GM19043 (cell line): ENCODE measurements around the gene KIAA2012.

Experiments
- ATAC-seq: cut with Tn5 transposase; IDR thresholded peaks from one replicate; pipeline ENCODE4 v1.9.1; 2021; ENCODE audit warnings: low read depth; ENCODE audit not compliant: unreplicated experiment

The KIAA2012 gene

DNA sequence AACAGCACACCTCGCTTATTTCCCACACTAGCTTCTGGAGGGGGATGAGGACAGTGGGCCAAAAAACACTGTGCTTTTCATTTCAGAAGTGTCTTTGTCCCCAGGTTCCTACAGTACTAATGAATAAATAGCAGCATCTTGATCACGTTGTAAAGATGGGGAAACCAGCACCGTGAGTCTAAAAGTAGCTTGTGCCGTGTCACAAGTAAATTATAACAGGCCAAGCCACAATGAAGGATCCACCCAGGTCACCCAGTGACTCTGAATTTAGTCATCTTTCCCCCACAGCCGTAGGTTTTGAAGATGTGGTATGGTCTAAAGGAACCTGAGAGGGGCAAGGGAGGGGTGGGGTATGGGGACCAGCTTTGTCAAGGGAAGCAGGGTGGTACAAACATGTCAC is 30.6 kb upstream of the KIAA2012 start:
- ATAC-seq, result no peak

DNA sequence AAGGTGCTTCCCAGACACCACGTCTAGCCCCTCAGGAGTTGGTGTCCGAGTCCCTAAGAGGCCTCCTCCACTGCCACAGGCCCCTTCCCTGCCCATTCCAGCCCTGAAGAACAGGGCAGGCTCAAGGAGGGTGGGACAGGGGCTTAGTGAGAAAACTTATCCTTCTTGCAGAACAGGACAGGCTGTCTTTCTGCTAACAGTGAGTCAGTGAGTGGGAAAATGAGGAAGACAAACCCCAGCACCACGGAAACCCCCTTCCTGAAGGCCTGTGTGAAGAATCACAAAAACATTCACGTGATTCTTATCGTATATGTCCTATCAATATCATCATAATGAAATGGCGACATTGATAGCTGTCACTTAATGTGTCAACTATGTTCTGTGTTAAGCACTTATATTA is 29.6 kb upstream of the KIAA2012 start:
- no peak for ATAC-seq

DNA sequence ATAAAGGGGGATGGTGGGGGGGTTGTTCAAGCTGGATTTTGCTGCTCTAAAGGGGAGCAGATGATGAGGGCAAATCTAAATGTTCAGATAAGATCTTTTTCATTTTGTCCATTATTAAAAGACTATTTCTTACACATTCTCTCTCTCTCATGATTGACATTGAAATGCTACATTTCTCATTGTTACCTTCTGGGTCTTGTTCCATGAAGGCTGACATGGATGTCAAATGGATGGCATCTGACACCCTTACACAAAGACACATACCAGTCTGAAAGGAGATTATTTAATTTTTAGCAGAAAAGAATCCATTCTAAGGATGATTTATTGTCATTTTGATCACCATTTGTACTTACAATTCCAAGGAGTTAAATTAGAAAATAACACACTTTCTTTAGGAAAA is 28.3 kb upstream of the KIAA2012 start:
- no peak for ATAC-seq

DNA sequence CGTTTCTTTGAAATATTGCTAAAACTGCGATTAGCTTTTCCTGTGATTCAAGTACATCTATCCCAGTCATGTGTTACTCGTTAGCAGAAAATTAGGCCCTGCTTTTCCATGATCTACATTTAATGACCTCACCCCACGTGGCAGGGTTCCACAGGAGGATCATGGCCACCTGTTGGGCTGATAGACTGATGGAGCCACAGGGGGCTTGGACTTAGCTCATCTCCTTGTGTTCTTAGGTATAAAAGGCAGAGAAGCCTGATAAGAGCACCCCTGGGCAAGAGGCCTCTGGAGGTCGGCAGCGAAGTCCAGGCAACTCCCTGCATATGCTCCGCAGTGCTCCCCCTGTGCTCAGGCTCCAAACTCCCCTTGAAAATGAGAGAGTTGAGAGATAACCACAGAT is 26.5 kb upstream of the KIAA2012 start:
- ATAC-seq, result no peak

DNA sequence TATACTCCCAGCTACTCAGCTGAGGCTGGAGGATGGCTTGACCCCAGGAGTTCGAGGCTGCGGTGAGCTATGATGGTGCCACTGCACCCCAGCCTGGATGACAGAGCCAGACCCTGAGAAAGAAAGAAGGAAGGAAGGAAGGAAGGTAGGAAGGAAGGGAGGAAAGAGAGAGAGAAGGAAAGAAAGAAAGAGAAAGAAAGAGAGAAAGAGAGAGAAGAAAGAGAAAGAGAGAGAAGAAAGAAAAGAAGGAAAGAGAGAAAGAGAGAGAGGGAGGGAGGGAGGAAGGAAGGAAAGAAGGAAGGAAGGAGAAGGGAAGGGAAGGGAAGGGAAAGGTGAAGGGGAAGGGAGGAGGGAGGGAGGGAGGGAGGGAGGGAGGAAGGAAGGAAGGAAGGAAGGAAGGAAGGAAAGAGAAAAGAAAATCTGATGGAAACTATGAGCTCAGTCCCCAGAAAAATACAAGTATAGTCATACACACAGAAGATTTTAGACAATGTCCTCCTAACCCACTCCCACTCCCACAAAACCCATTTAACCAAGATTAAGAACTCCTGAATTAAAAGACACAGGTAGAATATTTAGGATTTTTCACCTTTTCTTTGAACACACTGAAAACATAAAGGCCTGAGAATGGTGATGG is 23.8 kb upstream of the KIAA2012 start:
- no peak for ATAC-seq

DNA sequence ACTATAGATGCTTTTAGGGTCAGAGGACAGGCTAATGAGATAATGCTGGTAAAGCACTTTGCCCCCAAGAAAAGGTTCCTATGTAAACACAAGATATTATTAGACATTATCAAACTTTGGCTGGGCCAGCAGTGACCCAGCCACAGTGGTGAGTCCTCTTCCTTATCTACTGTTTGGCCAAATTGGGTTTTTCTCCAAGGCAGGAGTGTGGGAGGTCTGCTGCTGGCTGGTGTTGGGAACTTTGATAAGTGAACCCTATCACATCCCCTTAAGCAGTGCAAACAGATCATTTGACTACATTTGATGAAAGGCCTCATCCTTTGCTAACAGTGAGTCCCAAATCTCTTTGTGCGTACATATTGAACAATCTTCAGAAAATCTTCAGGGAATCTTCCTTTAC is 23.2 kb upstream of the KIAA2012 start:
- no peak for ATAC-seq

DNA sequence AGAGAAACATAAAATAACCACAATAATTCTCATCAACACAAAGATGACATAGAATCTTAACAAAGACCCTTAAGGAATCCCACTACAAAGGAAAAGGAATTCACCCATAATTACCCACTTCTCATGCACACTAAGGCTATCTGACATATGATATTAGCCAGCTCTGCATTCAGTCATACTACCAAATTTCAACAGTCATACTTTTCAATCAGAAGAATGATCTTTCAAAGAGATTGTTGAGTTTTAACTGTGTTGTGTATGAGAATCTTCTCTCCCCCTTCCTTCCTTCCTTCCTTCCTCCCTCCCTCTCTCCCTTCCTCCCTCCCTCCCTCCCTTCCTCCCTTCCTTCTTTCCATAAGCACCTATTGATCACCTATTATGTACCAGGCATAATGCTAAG is 22.4 kb upstream of the KIAA2012 start:
- no peak for ATAC-seq

DNA sequence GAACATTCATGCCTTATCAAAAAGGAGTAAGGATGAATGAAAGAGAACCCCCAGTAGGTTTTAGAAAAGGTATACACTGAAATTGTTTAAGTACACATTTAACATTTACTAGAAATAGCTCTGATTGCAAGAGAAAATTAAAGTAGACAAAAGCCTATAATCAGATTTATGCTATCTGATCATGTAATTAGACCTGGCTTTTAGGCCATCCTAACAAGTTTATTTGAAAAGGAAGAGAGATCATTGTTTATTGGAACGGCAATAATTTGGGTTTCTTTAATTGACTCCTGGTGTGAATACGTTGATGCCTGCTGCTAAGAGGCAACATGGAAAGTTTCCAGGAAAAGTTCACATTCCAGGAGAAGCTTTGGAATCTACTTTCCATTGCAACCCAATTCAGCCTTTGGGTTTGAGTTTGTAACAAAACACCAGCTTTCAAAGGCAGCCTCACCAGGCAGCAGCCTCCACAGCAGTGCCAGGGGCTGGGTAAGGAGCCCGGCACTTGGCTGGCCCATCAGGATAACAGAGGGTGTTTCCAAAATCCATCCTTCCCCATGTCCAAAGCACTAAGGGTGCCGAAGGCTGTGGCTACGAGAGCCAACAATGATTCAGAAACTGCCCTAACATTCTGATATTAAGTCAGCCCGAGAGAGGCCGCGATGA is 21.4 kb upstream of the KIAA2012 start:
- ATAC-seq, result no peak

DNA sequence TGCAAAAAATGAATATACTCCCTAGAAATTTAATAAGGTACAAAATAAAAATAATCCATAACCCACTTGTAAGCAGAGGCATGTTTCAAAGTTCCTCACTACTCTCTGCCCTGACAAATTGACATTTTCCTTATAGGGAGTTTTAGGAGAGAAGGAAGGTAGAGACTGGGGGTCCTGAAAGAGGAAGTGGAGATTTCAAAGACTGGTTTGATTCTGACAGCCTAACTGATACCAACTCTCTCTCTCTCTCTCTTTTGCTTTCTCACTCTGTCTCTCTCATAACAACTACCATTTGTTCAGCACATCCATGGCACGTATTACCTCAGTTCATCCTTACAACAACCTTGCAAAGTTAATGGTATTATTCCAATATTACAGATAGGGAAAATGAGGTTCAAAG is 20.8 kb upstream of the KIAA2012 start:
- no peak for ATAC-seq

DNA sequence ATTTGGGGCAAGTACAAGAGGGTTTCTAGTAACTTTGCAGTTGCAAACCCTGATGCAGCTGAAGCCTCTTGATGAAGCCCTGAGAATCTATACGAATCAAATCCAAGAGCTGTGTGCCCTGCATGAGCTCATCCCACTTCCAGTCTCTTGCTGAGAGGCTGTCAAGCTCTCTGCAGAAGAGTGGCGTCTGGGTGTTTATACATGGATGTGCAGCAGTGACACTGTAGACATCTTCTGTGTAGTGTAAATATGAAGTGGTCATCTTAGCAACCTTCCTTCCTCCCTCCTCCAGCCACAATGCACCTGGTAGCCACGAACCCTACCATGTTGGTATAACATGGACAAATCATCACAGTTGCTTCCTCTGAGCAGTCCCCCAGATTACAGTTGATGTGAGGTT is 18.4 kb upstream of the KIAA2012 start:
- no peak for ATAC-seq

DNA sequence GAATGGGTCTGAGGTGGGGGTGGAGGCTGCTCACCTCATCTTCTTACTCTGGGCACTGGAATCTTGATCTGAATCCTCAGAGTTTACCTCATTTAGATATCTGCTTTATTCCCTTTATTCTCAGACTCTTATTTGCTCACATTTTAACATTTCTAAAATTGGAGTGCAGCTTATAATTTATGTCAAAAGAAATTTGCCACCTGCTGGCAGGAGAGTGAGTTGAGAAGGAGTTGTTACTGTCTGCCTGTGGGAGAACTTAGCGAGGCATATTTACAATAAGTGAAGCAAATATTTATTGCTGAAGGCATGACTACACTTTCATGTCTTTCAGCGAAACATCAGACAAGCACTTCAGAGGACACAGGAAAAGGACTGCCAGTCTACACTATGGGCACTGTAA is 16.4 kb upstream of the KIAA2012 start:
- ATAC-seq, result no peak

DNA sequence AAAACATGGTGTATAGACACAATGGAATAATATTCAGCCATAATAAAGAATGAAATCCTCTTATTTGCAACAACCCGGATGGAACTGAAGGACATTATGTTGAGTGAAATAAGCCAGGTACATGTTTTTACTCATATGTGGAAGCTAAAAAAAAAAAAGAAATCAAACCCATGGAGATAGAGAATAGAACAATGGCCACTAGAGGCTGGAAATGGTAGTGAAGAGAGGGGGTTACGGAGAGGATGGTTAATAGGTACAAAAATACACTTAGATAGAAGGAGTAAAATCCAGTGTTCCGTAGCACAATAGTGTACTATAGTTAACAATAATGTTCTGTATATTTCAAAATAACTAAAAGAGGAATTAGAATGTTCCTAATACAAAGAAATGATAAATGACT is 12.8 kb upstream of the KIAA2012 start:
- ATAC-seq, result no peak

DNA sequence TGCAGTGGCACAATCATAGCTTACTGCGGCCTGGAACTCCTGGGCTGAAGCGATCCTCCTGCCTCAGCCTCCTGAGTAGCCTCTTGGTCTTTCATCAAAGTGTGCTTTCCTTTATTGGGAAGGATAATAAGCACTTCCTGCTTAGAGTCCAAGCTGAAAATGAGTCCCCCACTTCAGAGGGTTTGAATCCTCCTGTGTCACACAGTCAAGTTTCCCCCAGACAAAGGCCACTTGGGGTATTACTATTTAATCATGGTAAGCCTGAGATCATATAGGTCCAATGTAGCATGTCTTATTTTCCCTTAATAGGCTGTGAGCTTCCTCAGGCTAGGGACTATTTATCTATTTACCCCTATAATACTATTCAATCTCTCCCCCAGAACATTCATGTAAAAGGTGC is 11.4 kb upstream of the KIAA2012 start:
- ATAC-seq, result no peak

DNA sequence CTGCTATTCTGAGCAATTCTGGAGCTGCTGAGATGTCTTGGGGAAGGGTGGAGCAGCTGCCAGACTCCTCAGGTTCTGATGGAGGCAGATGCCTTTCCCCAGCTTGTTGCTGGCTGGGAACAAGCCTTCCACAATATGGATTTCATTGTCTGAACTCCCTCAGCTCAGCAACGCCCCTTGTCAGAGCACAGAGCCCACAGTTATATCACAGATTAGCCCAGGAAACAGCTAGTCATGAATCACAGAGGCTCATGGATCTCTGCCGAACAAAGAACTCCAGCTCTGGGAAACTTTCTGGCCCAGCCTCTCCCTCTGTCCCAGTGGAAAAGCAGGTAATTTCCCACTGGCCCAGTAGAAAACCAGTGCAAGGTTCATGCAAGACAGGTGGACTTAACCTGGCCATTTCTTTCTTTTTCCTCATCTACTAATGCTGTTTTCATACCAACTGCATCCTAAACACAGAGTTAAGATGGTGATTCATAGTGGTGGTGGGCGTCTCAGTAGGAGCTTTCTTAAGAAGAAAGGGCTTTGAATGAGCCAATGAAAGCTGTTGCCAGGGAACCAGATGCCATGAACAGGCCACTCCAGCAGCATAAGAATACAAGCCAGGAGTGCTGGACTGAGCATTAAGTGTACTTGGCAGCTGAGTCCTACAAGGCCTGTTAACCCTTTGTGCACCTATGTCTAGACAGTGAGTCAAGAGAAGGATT is 8.7 kb upstream of the KIAA2012 start:
- no peak for ATAC-seq

DNA sequence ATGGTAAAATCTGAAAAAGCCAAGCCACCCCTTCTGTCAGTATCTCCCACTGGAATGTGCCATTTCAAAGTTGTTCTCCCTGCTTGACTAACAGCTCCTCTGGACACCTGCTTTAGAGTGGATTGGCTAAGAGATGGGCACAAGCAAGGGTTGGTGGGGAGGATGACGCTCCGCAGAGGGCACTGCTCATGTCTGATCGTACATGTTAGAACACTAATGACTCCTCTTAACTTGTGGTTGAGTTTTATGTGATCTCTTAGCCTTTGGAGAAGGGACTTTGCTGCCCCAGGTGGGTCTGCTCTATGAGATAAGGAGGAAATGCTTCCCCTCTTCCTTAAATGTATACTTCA is 8.2 kb upstream of the KIAA2012 start:
- no peak for ATAC-seq

DNA sequence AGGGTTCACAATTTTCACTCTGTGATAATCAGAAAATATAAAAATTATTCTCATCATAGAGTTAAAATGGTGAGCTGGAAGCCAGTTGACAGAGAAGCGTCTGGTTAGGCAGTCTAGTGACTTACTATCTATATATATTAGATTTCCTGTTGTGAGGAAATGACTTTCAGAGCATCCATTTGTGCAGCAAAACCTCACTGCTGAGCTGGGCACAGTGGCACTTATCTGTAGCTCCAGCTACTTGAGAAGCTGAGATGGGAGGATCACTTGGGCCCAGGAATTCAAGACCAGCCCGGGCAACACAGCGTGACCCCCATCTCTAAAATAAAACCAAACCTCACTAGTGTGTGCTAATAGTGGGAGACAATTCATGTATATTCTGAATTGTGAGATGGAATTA is 7.2 kb upstream of the KIAA2012 start:
- no peak for ATAC-seq

DNA sequence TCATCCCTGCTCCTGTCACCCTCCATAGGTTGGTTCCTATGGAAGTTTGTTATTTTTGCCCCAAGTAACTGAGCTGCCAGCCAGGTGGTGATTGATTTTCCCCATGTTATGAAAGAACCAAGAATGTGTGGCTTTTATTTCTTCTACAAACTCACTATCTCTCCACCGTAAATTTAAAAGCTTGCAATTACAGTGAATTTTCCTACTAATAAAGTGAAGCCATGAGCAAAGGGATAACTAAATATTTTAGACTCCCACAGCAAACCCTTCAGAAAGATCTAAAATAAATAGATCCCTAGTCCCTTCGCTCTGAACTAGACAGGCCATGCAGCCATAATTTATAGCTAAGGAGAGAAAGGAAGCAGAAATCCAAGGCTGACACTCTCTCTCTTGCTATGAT is 6.2 kb upstream of the KIAA2012 start:
- ATAC-seq, result no peak

DNA sequence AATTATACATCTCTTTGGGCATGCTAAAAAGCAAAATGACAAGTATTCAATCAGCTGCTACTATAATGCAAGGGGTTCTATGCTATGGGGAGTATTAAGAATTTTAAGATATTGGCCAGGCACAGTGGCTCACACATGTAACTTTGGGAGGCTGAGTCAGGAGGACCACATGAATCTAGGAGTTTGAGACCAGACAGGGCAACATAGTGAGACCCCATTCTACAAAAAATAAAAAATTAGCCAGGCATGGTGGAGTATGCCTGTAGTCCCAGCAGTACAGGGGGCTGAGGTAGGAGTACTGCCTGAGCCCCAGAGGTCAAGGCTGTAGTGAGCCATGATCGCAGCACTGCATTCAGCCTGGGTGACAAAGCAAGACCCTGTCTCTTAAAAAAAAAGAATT is 5.5 kb upstream of the KIAA2012 start:
- ATAC-seq, result no peak

DNA sequence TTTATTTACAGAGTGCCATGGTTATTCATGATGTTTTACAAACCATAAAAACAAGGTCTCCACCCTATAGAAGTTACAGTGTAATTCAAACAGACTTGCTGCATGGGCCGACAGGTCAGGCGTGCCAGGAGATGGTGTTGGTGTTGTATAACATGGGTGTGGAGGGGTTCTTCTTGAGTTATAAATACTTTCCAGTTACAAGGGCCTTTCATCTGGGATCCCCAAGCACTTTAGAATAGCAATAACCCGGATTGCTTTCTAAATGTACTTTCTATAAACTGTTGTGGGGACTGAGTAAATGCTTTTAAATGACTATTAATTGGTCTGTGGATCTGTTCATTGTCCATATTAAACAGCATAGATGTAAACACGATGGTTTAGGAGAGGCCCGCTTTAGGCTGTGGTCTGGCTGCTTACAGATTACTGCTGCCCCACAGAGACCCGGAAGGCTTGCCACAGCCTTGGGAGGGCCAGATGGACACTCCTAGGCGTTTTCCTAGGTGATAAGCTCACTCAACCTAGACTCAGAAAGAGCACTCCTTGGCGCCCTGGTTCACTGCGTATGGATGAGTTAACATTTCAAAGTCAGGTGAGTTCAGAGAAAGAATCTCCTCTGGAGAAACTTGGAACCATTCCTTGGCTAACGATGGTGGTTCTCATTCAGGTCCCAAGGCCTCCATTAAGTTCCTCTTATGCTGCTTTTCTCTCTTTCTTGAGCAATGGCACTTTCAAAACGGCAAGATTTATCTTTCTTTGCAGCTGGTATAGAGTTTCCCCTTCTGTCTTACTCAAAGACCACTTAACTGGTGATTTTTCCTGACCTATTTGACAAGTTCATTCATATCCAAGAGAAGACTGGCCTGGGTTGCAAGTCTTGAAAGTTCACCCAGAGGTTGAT is 3.6 kb upstream of the KIAA2012 start:
- no peak for ATAC-seq

DNA sequence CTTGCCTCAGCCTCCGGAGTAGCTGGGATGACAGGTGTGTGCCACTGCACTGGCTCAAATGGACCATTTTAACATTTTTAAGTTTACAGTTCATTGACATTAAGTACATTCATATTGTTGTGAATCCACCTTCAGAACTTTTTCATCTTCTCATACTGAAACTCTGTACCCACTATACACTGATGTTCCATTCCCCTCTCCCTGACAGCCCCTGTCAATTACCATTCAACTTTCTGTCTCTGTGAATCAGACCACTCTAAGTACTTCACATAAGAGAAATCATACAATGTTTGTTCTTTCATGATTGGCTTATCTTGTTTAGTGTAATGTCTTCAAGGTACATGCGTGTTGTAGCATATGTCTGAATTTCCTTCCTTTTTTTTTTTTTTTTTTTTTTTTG is 1.9 kb upstream of the KIAA2012 start:
- no peak for ATAC-seq

DNA sequence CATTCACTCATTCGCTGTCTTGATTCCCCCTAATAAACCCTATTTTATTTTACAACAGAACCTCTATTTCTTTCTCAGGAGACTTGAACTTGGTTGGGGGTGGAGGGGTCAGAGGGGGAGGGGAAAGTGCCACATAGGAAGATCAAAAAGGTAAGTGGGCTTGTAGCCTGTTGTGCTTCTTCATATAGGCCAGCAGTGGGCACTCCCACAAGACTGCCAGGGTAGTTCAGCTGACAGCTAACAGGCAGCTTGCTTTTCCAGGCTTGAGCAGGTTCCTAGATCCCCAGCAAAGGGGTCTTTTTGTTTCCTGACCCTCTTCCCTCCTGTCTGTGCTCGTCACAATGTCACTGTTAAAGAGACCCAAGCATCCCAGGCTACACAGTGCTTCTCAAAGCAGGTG is 829 bp upstream of the KIAA2012 start:
- no peak for ATAC-seq
